GM23338 (cell line): ENCODE results near the gene RNF2.

Source experiments
- EZH2 ChIP-seq: fragments of 200-600 bp; sonication (generic); IDR thresholded peaks from one replicate; pipeline ENCODE4 v1.8.0; 2017; ENCODE audit warnings: antibody characterized with exemption, mild to moderate bottlenecking, low read depth; ENCODE audit not compliant: unreplicated experiment
- TF ChIP-seq, protein P1 (sequence below), 2 experiments: fragments of 200-600 bp in 1 of 2; sonication (generic) in 1 of 2; conservative IDR thresholded peaks; 2 replicates each; pipeline versions ENCODE4 v1.5.1 to v1.6.1; 2016 to 2017; ENCODE audit warnings: antibody characterized with exemption in 2 of 2, low read depth in 2 of 2, mild to moderate bottlenecking in 2 of 2, moderate library complexity in 1 of 2

GRCh38 chr1:185027252-185027882 is 18.0 kb upstream of the RNF2 start:
- TF ChIP-seq, protein P1, sequence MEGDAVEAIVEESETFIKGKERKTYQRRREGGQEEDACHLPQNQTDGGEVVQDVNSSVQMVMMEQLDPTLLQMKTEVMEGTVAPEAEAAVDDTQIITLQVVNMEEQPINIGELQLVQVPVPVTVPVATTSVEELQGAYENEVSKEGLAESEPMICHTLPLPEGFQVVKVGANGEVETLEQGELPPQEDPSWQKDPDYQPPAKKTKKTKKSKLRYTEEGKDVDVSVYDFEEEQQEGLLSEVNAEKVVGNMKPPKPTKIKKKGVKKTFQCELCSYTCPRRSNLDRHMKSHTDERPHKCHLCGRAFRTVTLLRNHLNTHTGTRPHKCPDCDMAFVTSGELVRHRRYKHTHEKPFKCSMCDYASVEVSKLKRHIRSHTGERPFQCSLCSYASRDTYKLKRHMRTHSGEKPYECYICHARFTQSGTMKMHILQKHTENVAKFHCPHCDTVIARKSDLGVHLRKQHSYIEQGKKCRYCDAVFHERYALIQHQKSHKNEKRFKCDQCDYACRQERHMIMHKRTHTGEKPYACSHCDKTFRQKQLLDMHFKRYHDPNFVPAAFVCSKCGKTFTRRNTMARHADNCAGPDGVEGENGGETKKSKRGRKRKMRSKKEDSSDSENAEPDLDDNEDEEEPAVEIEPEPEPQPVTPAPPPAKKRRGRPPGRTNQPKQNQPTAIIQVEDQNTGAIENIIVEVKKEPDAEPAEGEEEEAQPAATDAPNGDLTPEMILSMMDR (conservative IDR thresholded peaks at IDR 0.05; ENCODE audit: low read depth in 2 of 2), result no peak
- no peak for TF ChIP-seq EZH2
